Superior temporal gyrus (tissue), 1 donor: Measurements from ENCODE around the gene GH2.
"Not testable (repeated sequence)": the region's sequence is repeated elsewhere in the genome, so short reads cannot be mapped to it uniquely, and the experiment has no call there.

Source experiments
- DNase-seq: peaks from one replicate; pipeline ENCODE4 v3.0.0-alpha.2; 2016; ENCODE audit errors: extremely low spot score

GH2 gene

DNA sequence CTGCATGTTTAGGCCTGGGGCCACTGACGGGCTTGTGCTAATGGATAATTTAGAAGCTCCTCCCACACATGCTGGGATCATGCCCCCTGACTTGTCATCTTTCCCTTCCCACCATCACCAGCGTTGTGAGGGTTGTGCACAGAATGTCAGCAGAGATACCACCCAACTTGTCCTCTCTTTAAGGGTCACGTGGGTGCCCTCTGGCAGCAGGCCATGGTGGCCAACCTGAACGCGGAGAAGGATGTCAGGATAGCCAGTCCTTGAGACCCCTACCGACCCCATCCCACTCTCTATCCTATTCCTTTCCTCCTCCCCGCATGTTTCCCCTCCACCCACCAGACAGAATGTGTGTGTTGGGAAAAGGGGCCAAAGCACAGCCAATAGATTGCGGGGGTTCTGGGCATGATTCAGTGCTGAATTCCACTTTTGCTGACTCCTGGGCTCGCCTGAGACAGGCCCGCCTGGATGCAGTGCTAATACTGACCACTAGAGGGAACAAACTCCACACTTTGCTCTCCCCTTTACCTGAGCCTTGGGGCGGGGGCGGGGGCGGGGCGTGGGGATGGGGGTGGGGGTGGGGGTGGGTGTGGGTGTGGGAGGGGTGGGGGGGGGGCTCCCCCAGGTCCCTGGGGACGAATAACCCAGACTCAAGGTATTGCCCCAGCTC lies at the start of gene GH2:
Gene GH2, minus strand, starts transcription at position 10 of the 667 bp plus-strand sequence. CDS start 143 bp downstream, outside the sequence.
- no peak for DNase-seq

DNA sequence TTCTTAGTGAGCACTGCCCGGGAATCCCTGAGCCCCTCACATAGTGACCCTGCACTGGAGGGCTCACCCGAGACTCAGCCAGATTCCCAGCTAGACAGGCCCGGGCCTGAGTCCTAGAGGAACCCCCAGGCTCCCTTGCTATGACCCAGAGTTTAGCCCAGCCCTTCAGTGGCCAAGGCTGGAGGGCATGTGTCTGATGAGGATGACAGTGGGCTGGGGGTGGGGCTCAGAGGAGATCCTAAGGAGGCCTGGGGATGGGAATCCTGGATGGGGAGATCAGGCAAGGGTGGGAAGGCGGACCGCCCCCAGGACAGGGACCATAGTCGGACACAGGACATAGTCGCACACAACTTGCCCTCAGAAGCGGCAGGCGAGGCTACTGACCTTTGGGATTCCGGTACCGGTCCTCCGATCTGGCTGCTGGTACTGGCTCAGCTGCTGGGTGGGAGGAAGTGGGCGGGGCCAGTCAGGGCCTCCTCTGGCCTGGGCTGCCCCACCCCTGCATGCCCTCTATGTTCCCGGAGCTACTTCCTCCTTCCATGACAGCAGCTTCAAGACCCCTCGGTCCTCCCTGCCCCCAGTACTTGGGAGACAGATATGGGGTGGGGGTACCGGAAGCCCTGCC lies 49.3 kb upstream of the GH2 start:
- no peak for DNase-seq

DNA sequence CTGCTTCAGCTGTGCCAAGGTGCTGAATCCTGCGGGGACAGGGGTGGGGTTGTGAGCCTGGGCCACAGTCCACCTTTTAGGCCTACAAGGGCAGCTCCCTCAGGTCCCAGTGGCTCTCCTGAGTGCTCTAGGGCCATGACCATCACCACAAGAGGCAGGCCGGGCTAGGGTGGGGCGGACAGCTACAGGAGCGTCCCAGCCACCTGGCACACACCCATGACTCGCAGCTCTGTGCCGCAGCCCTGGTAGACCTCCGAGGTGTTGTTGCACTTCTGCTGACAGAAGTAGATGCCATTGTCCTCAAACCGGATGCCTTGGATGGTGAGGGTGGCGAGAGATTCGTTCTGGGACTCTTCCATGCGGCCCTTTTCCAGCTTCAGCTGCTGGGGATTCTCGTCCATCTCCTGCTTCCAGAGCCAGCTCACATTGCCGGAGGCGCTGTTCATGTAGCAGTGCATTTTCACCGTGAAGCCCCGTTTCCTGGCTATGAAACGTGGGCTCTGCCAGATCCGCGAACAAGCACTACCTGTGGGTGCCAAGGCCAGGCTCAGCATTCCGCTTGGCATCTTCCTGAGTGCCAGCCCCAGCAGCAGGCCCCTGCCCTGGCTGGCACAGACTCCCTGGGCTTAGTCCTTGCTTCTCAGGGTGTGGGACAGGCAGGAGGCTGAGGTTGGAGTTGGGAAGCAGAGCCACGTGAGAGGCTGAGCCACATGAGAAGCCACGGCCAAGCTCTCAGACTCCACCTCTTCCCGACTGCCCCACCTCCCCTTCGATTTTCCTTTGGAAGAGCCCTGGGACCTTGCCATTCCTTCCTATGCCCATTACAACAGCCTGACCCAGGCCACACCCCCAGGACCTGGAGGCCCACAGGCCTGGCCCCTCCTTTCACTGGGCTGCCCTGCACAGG lies 48.4 kb upstream of the GH2 start:
- DNase-seq = no peak

DNA sequence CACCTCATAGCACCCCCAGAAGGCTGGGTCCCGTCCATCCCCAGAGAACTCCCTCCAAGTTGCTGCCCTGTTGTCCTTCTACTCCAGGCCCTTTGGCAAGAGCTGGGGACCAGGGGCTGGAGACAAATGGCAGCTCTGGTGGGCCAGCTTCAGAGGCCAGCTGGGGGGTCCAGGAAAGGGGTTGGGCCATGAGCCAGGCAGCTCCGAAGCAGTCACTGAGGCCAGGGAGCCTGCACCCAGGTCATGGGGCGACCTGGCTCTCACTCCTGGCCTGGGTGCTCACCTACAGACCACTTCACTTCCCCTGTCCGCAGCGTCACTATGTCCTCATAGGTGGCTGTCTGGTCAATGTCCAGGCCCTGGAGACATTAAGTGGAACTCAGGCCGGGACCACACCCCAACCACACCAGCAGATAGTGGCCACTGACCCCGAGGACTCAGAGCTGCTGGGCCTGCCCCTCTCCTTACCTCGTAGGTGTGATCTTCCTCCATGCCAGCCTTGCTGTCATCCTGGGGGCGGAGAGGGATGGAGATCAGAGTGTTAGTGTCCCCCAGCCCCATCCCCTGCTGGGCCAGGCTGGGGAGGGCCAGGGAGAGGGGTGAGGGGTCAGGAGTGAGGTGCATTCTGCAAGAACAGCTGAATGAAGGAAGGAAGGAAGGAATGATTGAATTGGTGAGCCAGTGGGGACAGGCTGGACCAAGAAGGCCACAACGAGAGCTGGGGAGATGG lies 47.4 kb upstream of the GH2 start:
- no peak for DNase-seq

DNA sequence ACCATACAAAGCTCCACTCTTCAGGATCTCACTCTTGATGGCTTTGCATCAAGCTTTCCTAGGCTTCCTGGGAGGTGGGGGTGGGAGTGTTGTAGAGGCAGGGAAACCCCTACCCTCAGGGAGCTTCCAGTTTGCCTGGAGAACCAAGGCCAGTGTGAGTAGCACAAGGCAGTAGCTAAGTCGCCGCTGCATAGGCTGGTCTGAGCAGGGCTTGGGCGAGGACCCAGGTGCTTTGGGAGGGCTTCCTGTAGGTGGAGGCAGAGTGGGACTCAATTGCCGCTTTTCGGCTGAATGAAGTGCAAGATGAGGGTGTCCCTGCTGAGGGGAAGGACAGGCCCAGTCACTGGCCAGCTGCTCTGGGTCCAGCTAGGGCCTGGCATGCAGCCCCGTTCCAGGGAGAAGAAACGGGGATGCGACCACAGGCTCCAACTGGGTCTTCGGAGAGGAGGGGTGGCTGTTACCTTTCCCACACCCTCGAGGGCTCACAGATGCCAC lies 46.5 kb upstream of the GH2 start:
- DNase-seq = no peak

DNA sequence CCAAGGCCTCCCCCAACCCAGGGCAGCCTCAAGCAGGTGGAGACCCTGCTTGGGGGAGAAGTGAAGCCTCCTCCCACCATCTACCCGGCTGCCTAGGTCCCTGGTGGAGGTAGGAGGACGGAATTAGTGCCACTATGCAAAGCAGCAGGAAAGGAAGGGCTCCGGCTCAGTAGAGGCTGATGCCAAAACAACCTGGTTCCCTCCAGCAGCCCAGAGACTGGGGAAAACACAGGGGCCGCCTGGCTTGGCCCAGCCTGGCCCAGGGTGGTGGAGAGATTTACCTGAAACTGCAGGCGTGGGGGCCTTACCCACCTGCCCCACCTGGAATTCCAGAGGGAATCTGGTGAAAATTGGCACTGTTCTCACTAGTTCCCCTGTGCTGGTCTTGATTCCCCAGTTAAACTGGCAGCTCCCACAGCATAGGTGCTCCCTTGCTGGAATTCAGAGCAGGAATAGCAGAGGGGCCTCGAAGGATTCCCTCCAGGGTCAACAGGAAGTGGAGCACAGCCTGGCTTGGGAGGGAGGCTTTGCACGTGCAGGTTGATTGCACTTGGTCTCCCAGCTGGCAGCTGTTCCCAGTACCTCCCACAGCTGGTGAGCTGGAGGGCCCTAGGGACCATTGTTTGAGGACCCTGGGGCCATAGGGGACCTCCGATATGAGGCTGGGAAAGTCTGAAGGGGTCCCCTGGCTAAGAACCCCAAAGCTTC lies 45.9 kb upstream of the GH2 start:
- DNase-seq = no peak

DNA sequence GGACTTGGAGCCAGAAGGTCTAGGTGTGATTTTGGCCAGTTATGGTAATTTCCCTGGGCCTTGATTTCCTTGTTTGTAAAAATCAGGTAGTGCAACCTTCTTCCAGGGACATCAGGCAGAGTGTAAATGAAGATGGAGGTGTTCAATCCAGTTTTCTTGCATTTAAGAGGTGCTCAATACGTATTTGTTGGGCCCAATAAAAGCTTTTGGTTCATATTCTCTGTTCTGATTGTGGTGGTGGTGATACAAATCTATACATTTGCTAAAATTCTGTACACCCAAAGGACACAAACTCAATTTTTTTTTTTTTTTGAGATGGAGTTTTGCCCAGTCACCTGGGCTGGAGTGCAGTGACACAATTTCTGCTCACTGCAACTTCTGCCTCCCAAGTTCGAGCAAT lies 44.4 kb upstream of the GH2 start:
- DNase-seq = no peak

DNA sequence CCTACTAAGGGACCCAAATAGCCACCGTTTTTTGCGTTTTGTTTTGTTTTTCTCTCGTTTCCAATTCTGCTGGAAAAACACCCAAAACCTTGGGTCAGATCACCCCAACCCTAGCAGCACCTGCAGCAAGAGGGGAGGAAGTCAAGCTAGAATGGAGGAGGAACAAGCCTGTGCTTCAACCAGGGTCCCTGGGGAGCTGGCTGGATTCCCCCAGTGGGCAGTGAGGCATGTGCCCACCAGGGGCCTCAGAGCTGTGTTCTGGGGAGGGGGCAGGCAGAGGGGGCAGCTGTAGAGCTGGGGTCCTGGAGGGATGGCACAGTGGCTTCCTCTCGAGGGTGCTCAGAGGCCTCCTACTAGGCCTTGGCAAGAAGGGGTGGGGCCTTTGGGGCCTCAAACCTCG lies 43.9 kb upstream of the GH2 start:
- no peak for DNase-seq

DNA sequence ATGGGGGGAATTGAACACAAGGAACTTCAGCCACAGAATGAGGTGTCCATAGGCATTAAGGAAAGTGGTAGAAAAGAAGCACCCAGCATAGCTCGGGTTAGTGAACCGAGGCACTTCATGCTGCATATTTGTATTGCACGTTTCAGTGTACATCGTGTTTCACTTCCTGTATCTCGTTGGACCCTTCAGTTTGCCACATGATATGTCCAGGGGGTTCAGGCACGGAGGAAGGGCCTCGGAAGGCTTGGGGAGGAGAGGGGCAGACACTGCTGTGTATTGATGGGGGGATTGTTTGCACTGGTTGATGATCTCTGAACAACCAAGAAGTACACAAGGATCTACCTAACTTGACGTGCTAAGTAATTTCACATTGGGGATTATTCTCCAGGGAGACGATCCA lies 40.7 kb upstream of the GH2 start:
- not testable (repeated sequence) for DNase-seq

DNA sequence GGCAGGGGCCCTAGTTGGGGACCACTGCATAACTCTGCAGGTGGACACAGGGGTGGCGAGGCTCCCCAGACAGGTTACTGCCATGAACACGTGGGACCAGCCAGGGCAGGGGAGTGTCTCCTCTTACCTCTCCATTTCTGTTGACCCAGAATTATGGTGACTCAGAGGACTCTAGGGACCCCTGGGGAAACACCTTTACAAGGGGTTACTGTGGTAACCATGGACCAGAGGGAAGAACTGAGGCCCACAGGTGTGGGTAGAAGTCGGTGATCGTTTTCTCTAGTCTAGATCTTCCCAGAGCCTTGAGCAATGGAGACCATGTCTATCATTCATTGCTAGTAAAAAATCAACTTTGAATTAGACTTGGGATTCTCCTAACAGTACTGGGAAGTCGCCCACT lies 39.0 kb upstream of the GH2 start:
- DNase-seq = not testable (repeated sequence)

DNA sequence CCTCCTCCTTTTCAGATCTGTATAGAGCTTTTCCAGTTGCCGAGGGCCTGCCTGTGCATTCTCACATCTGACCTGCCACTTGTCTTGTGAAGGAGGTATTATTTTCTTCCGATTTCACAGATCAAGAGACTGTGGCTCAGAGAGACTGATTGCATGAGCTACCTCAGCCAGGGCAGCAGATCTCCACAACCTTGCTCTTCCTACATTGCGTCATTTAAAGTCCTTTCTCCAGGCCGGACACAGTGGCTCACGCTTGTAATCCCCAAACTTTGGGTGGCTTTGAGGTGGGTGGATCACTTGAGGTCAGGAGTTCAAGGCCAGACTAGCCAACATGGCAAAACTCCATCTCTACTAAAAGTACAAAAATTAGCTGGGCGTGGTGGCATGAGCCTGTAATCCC lies 38.3 kb upstream of the GH2 start:
- not testable (repeated sequence) for DNase-seq

DNA sequence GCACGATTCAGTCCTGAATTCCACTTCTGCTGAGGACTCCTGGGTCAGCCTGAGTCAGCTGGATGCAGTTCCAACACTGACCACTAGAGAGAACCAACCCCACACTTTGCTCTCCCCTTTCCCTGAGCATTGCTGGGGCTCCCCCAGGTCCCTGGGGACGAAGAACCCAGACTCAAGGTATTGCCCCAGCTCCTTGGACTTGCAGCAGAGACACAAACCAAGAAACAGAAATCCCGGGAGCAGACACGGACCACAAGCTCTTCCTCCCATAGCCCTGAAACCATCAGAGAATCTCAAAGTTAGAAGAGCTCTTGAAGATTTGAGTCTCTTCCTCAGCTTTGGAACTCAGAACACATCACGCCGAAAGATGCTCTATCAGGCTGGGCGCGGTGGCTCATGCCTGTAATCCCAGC lies 37.6 kb upstream of the GH2 start:
- peak; percentile 72 for DNase-seq

DNA sequence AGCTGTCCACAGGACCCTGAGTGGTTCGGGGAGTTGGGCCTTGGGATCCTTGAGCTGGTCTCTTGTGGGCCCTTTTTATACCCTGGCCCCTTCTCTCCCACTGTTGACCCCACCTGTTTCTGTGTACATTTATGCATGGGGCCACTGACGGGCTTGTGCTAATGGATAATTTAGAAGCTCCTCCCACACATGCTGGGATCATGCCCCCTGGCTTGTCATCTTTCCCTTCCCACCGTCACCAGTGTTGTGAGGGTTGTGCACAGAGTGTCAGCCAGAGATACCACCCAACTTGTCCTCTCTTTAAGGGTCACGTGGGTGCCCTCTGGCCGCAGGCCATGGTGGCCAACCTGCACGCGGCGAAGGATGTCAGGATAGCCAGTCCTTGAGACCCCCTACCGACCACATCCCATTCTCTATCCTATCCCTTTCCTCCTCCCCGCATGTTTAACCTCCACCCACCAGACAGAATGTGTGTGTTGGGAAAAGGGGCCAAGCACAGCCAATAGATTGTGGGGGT lies 37.1 kb upstream of the GH2 start, which contains the start of gene GH1:
Gene GH1, minus strand, starts transcription at position 51 of the 517 bp plus-strand sequence. CDS start 63 bp downstream, outside the sequence.
- DNase-seq = not testable (repeated sequence)

DNA sequence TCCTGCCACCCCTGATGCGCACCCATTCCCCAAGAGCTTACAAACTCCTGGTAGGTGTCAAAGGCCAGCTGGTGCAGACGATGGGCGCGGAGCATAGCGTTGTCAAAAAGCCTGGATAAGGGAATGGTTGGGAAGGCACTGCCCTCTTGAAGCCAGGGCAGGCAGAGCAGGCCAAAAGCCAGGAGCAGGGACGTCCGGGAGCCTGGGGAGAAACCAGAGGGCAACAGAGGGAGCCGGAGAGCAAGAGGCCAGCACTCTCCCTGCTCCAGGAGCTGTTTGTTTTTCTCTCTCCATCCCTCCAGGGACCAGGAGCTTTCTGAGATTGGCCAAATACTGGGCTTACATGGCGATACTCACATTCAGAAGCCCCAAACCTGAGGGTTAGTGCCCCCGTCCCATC lies 36.6 kb upstream of the GH2 start:
- no peak for DNase-seq

DNA sequence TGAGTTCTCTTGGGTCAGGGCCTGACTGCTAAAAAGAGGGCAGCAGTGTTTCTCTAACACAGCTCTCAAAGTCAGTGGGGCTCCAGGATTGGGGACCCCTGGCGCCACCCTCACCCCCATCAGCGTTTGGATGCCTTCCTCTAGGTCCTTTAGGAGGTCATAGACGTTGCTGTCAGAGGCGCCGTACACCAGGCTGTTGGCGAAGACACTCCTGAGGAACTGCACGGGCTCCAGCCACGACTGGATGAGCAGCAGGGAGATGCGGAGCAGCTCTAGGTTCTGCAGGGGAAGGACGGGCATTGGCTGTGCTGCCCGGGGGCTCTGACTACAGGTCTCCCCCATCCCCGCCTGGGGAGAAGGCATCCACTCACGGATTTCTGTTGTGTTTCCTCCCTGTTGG lies 35.9 kb upstream of the GH2 start:
- DNase-seq = no peak

DNA sequence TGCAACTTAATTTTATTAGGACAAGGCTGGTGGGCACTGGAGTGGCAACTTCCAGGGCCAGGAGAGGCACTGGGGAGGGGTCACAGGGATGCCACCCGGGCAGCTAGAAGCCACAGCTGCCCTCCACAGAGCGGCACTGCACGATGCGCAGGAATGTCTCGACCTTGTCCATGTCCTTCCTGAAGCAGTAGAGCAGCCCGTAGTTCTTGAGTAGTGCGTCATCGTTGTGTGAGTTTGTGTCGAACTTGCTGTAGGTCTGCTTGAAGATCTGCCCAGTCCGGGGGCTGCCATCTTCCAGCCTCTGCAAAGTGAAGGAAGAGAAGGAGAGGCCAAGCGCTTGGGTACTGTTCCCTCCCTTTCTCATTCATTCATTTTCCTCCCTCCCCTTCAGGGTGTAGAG lies 35.5 kb upstream of the GH2 start:
- DNase-seq = not testable (repeated sequence)

DNA sequence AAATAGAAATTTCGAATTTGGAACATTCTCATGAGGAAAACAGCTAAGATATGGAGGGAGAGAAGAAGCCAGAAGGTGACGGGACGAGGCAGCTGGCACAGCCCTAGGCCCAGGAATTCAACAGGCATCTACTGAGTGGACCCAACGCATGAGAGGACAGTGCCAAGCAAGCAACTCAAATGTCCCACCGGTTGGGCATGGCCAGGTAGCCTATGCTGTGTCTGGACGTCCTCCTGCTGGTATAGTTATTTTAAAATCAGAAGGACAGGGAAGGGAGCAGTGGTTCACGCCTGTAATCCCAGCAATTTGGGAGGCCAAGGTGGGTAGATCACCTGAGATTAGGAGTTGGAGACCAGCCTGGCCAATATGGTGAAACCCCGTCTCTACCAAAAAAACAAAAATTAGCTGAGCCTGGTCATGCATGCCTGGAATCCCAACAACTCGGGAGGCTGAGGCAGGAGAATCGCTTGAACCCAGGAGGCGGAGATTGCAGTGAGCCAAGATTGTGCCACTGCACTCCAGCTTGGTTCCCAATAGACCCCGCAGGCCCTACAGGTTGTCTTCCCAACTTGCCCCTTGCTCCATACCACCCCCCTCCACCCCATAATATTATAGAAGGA lies 34.9 kb upstream of the GH2 start:
- DNase-seq = no peak

DNA sequence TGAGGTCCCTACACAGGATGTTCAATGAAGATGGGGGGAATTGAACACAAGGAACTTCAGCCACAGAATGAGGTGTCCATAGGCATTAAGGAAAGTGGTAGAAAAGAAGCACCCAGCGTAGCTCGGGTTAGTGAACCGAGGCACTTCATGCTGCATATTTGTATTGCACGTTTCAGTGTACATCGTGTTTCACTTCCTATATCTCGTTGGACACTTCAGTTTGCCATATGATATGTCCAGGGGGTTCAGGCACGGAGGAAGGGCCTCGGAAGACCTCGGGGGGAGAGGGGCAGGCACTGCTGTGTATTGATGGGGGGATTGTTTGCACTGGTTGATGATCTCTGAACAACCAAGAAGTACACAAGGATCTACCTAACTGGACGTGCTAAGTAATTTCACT lies 34.0 kb upstream of the GH2 start:
- not testable (repeated sequence) for DNase-seq

DNA sequence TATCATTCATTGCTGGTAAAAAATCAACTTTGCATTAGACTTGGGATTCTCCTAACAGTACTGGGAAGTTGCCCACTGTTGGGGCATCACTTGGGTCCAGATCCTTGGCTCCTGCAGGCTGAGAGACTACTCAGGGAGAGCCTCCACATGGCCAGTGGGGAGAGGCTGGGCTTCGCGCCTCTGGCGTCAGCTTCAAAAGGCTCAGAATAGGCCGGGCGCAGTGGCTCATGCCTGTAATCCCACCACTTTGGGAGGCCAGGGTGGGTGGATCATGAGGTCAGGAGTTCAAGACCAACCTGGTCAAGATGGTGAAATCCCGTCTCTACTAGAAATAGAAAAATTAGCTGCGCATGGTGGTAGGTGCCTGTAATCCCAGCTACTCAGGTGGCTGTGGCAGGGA lies 32.7 kb upstream of the GH2 start:
- DNase-seq = no peak

DNA sequence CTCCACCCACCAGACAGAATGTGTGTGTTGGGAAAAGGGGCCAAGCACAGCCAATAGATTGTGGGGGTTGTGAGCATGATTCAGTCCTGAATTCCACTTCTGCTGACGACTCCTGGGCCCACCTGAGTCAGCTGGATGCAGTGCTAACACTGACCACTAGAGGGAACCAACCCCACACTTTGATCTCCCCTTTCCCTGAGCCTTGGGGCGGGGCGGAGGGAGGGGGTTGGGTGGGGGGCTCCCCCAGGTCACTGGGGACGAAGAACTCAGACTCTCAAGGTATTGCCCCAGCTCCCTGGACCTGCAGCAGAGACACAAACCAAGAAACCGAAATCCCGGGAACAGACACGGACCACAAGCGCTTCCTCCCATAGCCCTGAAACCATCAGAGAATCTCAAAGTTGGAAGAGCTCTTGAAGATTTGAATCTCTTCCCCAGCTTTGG lies 29.9 kb upstream of the GH2 start:
- peak; percentile 19 for DNase-seq
